DMS153 treated with DMSO at 0.1 percent for 48 hours (cell line): ENCODE data around the gene C16orf78.
"Not testable (repeated sequence)": the region's sequence is repeated elsewhere in the genome, so short reads cannot be mapped to it uniquely, and the experiment has no call there.

Experiments used
- DNase-seq: peaks from one replicate; lab custom pipeline; 2025; ENCODE audit not compliant: unreplicated experiment; lab: John Stamatoyannopoulos, UW

Gene C16orf78

GRCh38 chr16:49349446-49350168 lies 24.0 kb upstream of the C16orf78 start:
- no peak for DNase-seq

GRCh38 chr16:49350265-49351095 lies 23.1 kb upstream of the C16orf78 start:
- DNase-seq, result no peak

- DNase-seq, result no peak
Observed at GRCh38 chr16:49351096-49351487, 22.5 kb upstream of the C16orf78 start.

GRCh38 chr16:49352892-49353291 lies 20.7 kb upstream of the C16orf78 start:
- DNase-seq, result no peak

GRCh38 chr16:49353680-49354079 lies 19.9 kb upstream of the C16orf78 start:
- DNase-seq, result no peak

GRCh38 chr16:49354101-49354500 lies 19.5 kb upstream of the C16orf78 start:
- no peak for DNase-seq

GRCh38 chr16:49354991-49355390 lies 18.6 kb upstream of the C16orf78 start:
- DNase-seq, result no peak

GRCh38 chr16:49355933-49356665 lies 17.5 kb upstream of the C16orf78 start:
- no peak for DNase-seq

- no peak for DNase-seq
Observed at GRCh38 chr16:49356728-49357488, 16.7 kb upstream of the C16orf78 start.

GRCh38 chr16:49359591-49359990 lies 14.0 kb upstream of the C16orf78 start:
- DNase-seq, result no peak

- not testable (repeated sequence) for DNase-seq
Observed at GRCh38 chr16:49361731-49362130, 11.9 kb upstream of the C16orf78 start.

GRCh38 chr16:49362230-49362629 lies 11.4 kb upstream of the C16orf78 start:
- DNase-seq, result no peak

GRCh38 chr16:49365711-49366509 lies 7.7 kb upstream of the C16orf78 start:
- no peak for DNase-seq

- no peak for DNase-seq
Observed at GRCh38 chr16:49366669-49367068, 6.9 kb upstream of the C16orf78 start.

GRCh38 chr16:49369651-49370611 lies 3.7 kb upstream of the C16orf78 start:
- DNase-seq, result no peak

- no peak for DNase-seq
Observed at GRCh38 chr16:49376206-49376605, 2.6 kb downstream of the C16orf78 start.

- DNase-seq, result no peak
Observed at GRCh38 chr16:49377196-49377755, 3.7 kb downstream of the C16orf78 start.

GRCh38 chr16:49378238-49378637 lies 4.6 kb downstream of the C16orf78 start:
- no peak for DNase-seq

GRCh38 chr16:49378816-49379215 lies 5.2 kb downstream of the C16orf78 start:
- no peak for DNase-seq
